ENCODE measurements around the gene ABHD15.

ABHD15 gene

GRCh38 chr17:29514792-29515191 lies 52.0 kb downstream of the ABHD15 start:
- no peak for DNase-seq

- DNase-seq, result no peak
These were observed 55.9 kb downstream of the ABHD15 start for GRCh38 chr17:29510953-29511352.
